K562 (cell line): ENCODE data around the gene CTIF. TPM values are rescaled to one million over a fixed set of nuclear protein-coding genes. Genes with fewer than 3 reads are reported as not detected.

Source experiments
- ATAC-seq: fragments of 200-7000 bp; cut with Tn5 transposase; 3 replicates; pipeline ENCODE4 v1.9.1; 2020; ENCODE audit warnings: moderate library complexity
- BruUV-seq: library from RNA; stranded (reverse); fragments of 400-500 nt; replicated peaks from 2 replicates; lab custom pipeline; 2021; lab: Mats Ljungman, UMichigan
- CTCF ChIA-PET: fragments of 300-600 bp; formaldehyde crosslinking; extraction: SDS; loops from one replicate; lab custom pipeline; 2021; ENCODE audit warnings: low intra/inter-chr PET ratio; lab: Yijun Ruan, JAX
- POLR2A ChIA-PET: fragments of 300-600, 350-650 bp; sonication (Branson Sonifier 250); formaldehyde crosslinking; extraction: SDS; loops from one replicate; lab custom pipeline; 2021; ENCODE audit warnings: antibody characterized with exemption, inconsistent platforms; lab: Yijun Ruan, JAX
- DNase-seq, 4 experiments: peaks; one replicate each; pipeline versions ENCODE4 v3.0.0 to v3.0.0-alpha.2; 2011 to 2018; ENCODE audit warnings: low spot score in 3 of 4, mixed read lengths in 3 of 4; ENCODE audit errors: extremely low read depth in 1 of 4
- FAIRE-seq: peaks from 2 replicates; lab custom pipeline; 2011; peaks lifted over from hg19 to GRCh38; lab: Jason Lieb, UNC
- H2AFZ ChIP-seq: 2 replicates; pipeline ENCODE4 v1.6.0; 2011; ENCODE audit warnings: low read depth, low read length, control low read depth, inconsistent platforms
- H3K27ac ChIP-seq: fragments of 200-600 bp; 3 replicates; pipeline ENCODE4 v1.8.0; 2011; ENCODE audit warnings: low read depth, mild to moderate bottlenecking, control low read depth, inconsistent platforms, low read length, moderate library complexity, mixed read lengths; ENCODE audit errors: extremely low read depth
- H3K27me3 ChIP-seq, 2 experiments: fragments of 300-600 bp in 1 of 2; 2 replicates in 1 of 2; 3 replicates in 1 of 2; pipeline versions ENCODE4 v1.6.0 to v1.8.0; 2011; ENCODE audit warnings: inconsistent platforms in 2 of 2, low read length in 2 of 2, mild to moderate bottlenecking in 1 of 2, mixed read lengths in 1 of 2, moderate library complexity in 1 of 2; ENCODE audit not compliant: control insufficient read depth in 2 of 2, insufficient read depth in 2 of 2
- H3K36me3 ChIP-seq: fragments of 300-600 bp; 3 replicates; pipeline ENCODE4 v1.8.0; 2011; ENCODE audit warnings: mild to moderate bottlenecking, low read length, inconsistent platforms; ENCODE audit not compliant: control insufficient read depth, insufficient read depth
- H3K4me1 ChIP-seq, 2 experiments: fragments of 200-600 bp in 1 of 2; replicated peaks in 1 of 2; 2 replicates in 1 of 2; 3 replicates in 1 of 2; pipeline versions ENCODE4 v1.5.1 to v1.8.0; 2011; ENCODE audit warnings: inconsistent platforms in 2 of 2, low read length in 2 of 2, mild to moderate bottlenecking in 1 of 2, mixed read lengths in 1 of 2, moderate library complexity in 1 of 2; ENCODE audit not compliant: control insufficient read depth in 2 of 2, insufficient read depth in 2 of 2
- H3K4me2 ChIP-seq: 2 replicates; pipeline ENCODE4 v1.6.1; 2011; ENCODE audit warnings: low read length, control low read depth, inconsistent platforms, mixed read lengths; ENCODE audit not compliant: insufficient read depth
- H3K4me3 ChIP-seq: fragments of 200-600 bp; sonication (generic), shearing (Covaris generic); 2 replicates; pipeline ENCODE4 v1.5.1; 2016; ENCODE audit warnings: control low read depth, inconsistent platforms
- H3K79me2 ChIP-seq: fragments of 200-600 bp; 3 replicates; pipeline ENCODE4 v1.8.0; 2011; ENCODE audit warnings: low read length, inconsistent platforms; ENCODE audit not compliant: control insufficient read depth, insufficient read depth
- H3K9ac ChIP-seq, 2 experiments: 2 replicates each; pipeline versions ENCODE4 v1.6.0 to v1.6.1; 2011; ENCODE audit warnings: low read depth in 2 of 2, low read length in 2 of 2, control low read depth in 1 of 2, inconsistent platforms in 1 of 2, mild to moderate bottlenecking in 1 of 2, mixed read lengths in 1 of 2; ENCODE audit not compliant: insufficient read depth in 1 of 2
- H3K9me1 ChIP-seq: one replicate; pipeline ENCODE4 v1.6.0; 2011; ENCODE audit warnings: inconsistent platforms, mild to moderate bottlenecking, low read length, moderate library complexity; ENCODE audit not compliant: control insufficient read depth, insufficient read depth
- H3K9me3 ChIP-seq: replicated peaks from 2 replicates; pipeline ENCODE4 v1.5.1; 2011; ENCODE audit warnings: low read depth, low read length, inconsistent platforms; ENCODE audit not compliant: control insufficient read depth, insufficient read depth
- H4K20me1 ChIP-seq: replicated peaks from 2 replicates; pipeline ENCODE4 v1.6.1; 2011; ENCODE audit warnings: low read length, inconsistent platforms, mixed read lengths; ENCODE audit not compliant: control insufficient read depth, insufficient read depth
- CREB1 ChIP-seq, 2 experiments: sonication (generic) in 1 of 2; formaldehyde crosslinking in 1 of 2; IDR thresholded peaks; 2 replicates each; pipeline versions ENCODE4 v1.6.1 to v1.8.0; 2012 to 2022; ENCODE audit warnings: inconsistent platforms in 1 of 2, mild to moderate bottlenecking in 1 of 2, missing genetic modification reagents in 1 of 2, moderate library complexity in 1 of 2
- WGBS: fragments of 100-300 bp; shearing (Covaris generic); methylation state at CpG from one replicate; pipeline ENCODE4 v1.1.6; 2016; ENCODE audit warnings: low coverage, mixed read lengths; ENCODE audit not compliant: insufficient coverage; ENCODE audit errors: missing lambda C conversion rate; 5-methylcytosine and 5-hydroxymethylcytosine counted together
- in situ Hi-C: fragments of 300-500 bp; cut with MboI; formaldehyde crosslinking; loops from 4 replicates; pipeline ENCODE4 v1.15.0; 2018; ENCODE audit warnings: inconsistent platforms, mixed read lengths
- intact Hi-C: fragments of 100-400 bp; cut with micrococcal nuclease; formaldehyde crosslinking; loops from 2 replicates; pipeline ENCODE4 v1.14.2; 2022
- polyA plus RNA-seq, 8 experiments: library from polyadenylated mRNA; depleted of rRNA in 4 of 8; stranded (reverse) in 5 of 8; unstranded in 3 of 8; fragments of >200 nt; fragmentation: Nextera tagmentation in 2 of 8; fragmentation: Illumina TruSeq in 1 of 8; extraction: Ambion mirVana in 2 of 8; extraction: Trizol in 1 of 8; gene quantifications; 2 replicates each; pipeline versions ENCODE4 v1.2.1 to v1.2.3, GENCODE V29; 2011 to 2014; ENCODE audit warnings: inconsistent platforms in 1 of 8, missing spikeins in 1 of 8
- total RNA-seq, 7 experiments: library from RNA; depleted of rRNA in 6 of 7; stranded (reverse); fragments of >200 nt in 6 of 7; fragmentation: Illumina TruSeq in 2 of 7; extraction: Trizol in 2 of 7; gene quantifications; 2 replicates each; pipeline versions ENCODE4 v1.2.1 to v1.2.3, GENCODE V29; 2011 to 2021; ENCODE audit warnings: low replicate concordance in 1 of 7
- TF ChIP-seq, protein P1 (sequence below): sonication (generic); formaldehyde crosslinking; IDR thresholded peaks from 2 replicates; pipeline ENCODE4 v1.8.0; 2022; ENCODE audit warnings: mild to moderate bottlenecking, missing genetic modification reagents

CTIF gene
- total and polyA plus RNA-seq, 9 of the 15 experiments (the other 6 are each of a cell fraction or from before 2014, with no cell fraction given), result 0.17 to 11.5 (median 2.2) TPM

DNA sequence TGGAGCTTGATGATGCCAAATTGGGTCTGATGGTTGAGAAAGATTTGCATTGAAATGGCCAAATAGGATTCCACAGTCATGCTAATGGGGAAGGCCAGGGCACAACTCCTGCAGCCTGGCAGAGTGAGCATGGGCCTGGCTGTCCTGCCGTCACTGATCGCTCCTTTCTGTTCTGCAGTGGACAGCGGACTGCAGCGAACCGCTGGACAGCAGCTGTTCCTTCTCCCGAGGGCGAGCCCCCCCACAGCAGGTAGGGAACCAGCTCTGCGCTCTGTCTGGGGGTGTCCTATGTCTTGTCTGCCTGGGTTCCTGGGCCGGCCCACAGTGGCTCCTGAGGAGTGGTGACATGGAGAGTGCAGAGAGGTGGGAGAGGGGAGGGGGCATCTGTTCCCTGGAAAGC, 97.6 kb downstream of the CTIF start:
- Histone ChIP-seq H3K4me2 (no peak overlapping the region), H3K27me3 (no peaks in the 10 kb centered on the region), H3K9me1 (no peaks in the 10 kb centered on the region), H3K4me3 (no peak overlapping the region), H2AFZ (no peak overlapping the region), H3K9ac (no peak overlapping the region), H3K9me3 (no peaks in the 10 kb centered on the region), H3K79me2 (no peaks in the 10 kb centered on the region)
- WGBS, result 63% methylated on average over 8 of the region's 9 CpGs
- FAIRE-seq, result no peak
- no peak for TF ChIP-seq CREB1 (IDR thresholded peaks at IDR 0.05)
- TF ChIP-seq CREB1 (CRISPR knock-in tag; IDR thresholded peaks at IDR 0.05), result no peak
- TF ChIP-seq, protein P1, sequence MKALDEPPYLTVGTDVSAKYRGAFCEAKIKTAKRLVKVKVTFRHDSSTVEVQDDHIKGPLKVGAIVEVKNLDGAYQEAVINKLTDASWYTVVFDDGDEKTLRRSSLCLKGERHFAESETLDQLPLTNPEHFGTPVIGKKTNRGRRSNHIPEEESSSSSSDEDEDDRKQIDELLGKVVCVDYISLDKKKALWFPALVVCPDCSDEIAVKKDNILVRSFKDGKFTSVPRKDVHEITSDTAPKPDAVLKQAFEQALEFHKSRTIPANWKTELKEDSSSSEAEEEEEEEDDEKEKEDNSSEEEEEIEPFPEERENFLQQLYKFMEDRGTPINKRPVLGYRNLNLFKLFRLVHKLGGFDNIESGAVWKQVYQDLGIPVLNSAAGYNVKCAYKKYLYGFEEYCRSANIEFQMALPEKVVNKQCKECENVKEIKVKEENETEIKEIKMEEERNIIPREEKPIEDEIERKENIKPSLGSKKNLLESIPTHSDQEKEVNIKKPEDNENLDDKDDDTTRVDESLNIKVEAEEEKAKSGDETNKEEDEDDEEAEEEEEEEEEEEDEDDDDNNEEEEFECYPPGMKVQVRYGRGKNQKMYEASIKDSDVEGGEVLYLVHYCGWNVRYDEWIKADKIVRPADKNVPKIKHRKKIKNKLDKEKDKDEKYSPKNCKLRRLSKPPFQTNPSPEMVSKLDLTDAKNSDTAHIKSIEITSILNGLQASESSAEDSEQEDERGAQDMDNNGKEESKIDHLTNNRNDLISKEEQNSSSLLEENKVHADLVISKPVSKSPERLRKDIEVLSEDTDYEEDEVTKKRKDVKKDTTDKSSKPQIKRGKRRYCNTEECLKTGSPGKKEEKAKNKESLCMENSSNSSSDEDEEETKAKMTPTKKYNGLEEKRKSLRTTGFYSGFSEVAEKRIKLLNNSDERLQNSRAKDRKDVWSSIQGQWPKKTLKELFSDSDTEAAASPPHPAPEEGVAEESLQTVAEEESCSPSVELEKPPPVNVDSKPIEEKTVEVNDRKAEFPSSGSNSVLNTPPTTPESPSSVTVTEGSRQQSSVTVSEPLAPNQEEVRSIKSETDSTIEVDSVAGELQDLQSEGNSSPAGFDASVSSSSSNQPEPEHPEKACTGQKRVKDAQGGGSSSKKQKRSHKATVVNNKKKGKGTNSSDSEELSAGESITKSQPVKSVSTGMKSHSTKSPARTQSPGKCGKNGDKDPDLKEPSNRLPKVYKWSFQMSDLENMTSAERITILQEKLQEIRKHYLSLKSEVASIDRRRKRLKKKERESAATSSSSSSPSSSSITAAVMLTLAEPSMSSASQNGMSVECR (CRISPR knock-in tag), result no peak
- TF ChIP-seq, all 486 proteins: peak for 0
- Histone ChIP-seq H3K4me1 (no peaks in the 10 kb centered on the region), H3K27ac (no peak overlapping the region), H4K20me1 (no peaks in the 10 kb centered on the region; the same call in 1 of the 2 replicates), H3K36me3 (no peaks in the 10 kb centered on the region)
- BruUV-seq, result no TSS peak
- in situ Hi-C loops, result no loop called here
- intact Hi-C loops, result no loop called here
- ChIA-PET CTCF (no interaction called here), POLR2A (no interaction called here)
- ATAC-seq, result no peak
- DNase-seq, result no peak
